GM18867 (cell line): ENCODE measurements around the gene LRRC74B.
A peak's percentile ranks its signal among the peaks of the same experiment; 100 is the strongest.
"Not testable (repeated sequence)": the region's sequence is repeated elsewhere in the genome, so short reads cannot be mapped to it uniquely, and the experiment has no call there.

Source experiments
- ATAC-seq: cut with Tn5 transposase; IDR thresholded peaks from one replicate; pipeline ENCODE4 v1.9.1; 2021; ENCODE audit warnings: mild to moderate bottlenecking, moderate library complexity; ENCODE audit not compliant: unreplicated experiment

LRRC74B gene, protein sequence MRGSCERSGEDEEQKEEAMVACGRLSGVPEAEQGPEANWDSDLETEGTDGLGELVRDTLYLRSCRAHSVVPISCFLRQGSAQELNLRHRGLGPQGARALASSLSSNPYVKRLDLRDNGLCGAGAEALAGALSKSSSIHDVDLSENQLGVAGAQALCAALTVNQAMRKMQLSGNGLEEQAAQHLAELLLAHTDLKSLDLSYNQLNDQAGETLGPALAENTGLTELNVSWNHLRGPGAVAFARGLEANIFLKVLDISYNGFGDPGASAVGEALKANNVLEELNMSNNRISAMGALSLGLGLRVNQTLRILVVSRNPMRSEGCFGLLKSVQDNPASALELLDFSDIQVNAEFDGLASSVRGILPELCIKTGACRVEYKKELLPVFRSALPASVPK

DNA sequence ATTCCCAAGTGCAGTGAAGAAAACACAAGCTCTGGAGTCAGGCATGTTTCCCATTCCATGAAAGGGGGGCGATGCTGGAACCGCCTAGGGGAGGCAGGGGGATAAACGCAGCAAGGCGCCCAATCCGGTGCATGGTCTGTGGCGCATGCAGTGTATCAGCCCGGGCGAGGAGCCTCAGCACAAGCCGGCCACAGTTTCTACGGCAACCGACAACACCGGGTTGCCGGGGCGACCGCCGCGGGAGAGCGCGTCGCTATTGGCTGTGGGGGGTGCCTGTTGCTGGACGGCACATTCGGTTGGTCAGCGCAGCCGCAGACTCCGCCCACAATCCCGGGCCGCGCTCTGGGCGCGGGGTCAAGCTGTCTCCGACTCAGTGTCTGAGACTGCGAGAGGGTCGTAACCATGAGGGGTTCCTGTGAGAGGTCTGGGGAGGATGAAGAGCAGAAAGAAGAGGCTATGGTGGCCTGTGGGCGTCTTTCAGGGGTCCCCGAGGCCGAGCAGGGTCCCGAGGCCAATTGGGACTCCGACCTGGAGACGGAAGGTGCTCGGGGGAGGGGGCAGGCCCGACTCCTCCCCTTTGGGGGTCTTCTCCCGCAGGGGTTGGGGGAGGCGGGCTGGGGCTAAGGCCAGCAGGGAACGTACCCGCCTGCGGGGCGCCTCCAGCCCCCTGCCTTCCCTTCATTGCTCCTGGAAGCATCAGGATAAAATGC is at the start of gene LRRC74B:
LRRC74B (plus strand) TSS at position 362 of the 710 bp plus-strand sequence; CDS start at position 403, 41 bp downstream.
- ATAC-seq, result peak; percentile 86

DNA sequence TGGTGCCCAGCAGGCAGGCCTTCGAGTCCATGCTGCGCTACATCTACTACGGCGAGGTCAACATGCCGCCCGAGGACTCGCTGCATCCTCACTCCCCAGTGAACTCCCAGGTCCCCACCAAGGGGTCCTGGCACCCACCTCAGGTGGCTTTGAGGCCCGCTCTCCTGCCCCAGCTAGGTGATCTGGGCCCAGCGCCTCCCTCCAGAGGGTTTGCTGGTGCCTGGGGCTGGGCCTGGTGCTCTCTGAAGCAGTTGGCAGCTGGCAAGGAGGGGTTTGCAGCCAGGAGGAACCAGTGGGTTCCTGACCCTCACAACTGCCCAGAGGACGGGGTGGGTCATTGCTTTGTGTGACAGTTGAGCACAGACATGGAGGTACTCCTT is 49.7 kb upstream of the LRRC74B start:
- no peak for ATAC-seq

DNA sequence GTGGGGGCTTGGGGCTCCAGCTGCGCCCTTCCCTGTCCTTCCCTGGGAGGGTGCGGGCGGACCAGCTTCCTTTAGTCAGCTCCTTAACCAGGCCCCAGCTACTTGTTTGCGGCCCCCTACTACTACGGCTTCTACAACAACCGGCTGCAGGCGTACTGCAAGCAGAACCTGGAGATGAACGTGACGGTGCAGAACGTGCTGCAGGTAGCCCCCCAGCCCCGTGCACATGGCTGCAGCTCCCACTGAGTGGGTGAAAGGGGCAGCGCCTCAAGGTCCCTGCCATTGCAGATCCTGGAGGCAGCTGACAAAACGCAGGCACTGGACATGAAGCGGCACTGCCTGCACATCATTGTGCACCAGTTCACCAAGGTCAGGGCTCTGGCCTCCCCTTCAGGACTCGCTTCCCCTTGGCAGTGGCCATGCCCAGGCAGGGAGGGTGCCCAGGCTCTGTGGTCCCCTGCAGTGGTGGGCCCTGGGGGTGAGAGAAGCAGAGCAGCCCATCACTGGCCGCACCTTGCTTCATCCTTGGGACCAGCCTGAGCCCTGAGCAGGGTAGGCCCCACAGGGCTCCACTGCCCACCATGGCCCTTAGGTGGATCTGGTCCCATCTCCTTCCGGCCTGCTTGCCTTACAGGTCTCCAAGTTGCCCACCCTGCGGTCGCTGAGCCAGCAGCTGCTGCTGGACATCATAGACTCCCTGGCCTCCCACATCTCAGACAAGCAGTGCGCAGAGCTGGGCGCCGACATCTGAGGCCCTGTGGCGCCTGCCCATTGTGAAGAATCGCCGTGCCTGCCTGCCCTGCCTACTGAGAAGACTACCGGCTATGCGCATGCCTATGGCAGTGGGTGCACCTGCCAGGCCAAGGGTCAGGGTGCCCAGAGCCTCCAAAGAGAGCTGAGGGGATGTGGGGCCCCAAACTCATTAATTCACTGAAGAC is 48.9 kb upstream of the LRRC74B start:
- no peak for ATAC-seq

DNA sequence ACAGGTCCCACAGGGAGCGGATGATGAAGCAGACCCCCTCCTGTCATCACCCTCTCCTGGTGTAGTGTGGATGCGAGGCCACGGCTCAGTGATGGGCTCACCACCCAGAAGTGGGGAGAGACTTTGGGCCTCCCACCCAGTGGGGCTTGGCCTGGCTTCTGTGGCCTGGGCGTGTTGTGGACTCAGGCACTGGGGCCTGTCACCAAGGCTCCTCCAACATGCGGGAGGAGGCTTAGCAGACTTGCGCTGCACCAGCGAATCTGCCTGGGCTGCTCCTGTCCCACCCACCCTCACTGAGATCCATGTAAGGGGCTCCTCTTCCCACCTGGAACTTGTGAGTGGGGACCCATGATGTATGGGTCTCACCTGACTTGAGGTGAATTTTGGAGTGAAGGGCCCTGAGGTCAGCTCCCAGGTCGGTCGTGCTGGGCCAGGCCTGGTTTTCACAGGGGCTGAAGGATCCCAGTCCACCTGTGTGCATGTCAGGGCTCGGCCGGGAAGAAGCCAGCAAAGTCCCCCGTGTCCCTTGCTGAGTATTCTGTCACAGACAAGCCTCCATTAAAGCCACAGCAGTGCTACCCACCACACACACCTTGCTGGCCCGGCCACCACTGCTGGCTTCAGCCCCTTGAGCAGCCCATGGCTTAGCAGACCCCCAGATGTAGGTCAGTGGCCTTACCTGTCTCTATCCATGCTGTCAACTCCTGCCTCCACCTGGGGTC is 48.0 kb upstream of the LRRC74B start:
- no peak for ATAC-seq

DNA sequence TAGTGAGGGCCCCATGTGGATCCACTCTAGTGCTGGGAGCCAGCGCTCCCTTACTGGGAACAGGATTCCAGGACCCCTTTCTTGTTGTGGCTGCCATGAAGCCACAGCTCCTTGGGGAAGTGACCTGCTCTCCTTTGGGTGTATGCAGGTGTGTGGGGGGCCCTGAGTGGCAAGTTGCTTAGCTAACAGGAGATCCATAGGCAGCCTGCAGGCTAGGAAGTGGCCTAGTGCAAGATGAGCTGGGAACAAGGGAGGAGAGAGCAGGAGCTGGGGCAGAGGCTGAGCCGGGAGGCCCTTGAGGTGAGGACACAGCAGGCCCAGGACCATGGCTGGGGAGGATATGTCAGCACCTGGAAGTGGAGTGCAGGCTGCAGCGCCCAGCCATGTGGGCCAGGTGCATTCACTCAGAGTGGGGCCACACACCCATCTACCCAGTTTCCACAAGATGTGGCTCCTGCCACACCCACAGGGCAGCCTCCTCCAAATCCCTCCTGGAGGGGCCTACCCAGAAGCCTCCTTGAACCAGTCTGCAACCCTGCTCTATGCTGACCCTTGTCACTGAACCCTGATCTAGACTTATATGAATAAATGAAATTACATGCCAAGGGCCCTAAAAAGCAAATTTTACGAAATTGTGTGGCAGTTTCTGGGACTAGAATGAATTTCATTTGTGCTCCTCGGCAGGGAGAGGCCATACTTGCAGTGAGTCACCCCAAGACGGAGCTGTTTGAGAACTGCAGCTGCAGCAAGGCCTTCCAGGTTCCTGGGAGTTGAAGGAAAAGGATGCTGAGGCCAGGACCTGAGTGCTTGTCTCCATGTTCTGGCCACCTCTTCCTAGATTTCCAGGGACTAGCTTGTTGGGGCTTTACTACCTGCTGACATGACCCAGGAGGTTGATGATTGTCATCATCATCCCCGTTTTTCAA is 47.1 kb upstream of the LRRC74B start:
- ATAC-seq, result no peak

DNA sequence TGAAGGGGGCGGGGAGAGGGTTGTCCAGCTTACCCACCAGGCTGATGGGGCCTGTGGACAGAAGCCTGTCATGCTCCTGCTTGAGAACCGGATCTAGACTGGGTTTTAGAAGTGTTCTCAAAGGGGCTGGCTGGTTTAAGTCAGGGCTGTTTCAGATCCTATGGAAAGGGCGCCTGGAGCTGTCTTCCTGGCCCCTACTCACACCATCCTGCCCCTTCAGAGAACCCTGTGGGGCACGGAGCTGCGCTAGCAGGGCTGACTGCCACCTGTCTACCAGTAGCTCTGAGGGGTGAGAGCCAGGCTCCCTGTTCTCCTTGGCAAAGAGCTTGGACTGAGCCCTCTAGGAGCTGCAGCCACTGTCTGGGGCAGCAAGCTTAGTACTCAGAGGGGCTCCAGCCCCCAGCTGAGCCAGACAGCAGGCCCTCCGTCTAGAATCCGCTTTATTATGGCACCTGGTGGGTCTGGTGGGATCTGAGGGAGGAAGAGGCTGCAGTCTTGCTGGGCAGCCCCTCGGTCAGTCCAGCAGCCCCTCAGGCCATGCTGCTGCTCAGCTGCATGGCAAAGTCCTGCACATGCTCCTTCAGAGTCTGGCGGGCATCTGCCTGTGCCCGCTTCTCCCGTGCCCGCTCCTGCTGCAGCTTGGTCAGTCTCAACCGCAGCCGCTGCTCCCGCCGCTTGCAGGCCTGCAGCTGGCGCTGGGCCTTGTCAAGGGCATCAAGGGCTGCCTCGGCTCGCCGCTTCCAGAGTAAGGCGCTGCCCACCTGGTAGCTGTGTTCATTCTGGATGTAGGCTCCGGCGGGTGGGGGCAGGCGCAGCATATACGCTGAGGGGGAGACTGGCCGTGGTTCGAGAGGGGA is 46.2 kb upstream of the LRRC74B start:
- no peak for ATAC-seq

DNA sequence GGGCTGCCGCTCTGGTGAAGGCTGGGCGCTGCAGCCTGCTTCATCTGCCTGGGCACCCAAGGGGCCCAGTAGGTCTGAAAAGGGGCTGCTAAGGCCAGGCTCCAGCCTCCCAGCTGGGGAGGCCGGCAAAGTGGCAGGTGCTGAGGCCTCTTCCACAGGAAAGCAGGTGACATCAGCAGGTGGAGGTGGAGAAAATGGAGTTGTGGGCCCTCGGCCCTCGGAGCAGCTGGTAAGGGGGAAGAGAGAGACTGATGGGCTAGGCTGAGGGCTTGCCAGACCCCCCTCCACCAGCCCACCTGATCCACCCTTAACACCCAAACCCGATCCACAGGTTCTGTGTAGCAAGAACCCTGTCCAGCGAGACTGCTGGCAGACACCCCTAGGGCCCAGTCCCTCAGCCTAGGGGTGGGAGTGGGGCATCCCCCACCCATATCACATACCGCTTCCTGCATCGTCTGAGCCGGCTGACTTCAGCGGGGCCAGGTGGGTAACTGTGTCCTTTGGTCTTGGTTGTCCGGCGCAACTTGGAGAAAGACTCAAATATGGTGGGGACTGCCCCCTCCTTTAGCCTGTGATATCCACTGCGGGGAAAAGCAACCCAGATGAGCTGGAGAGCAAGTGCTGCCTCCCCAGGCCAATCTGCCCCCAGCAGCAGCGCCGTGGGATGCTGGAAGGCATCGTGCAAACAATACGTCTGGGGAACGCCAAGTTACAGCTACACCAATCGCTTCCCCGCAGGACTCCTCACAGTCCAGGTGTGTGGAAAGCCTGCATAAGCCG is 45.3 kb upstream of the LRRC74B start:
- ATAC-seq, result no peak

DNA sequence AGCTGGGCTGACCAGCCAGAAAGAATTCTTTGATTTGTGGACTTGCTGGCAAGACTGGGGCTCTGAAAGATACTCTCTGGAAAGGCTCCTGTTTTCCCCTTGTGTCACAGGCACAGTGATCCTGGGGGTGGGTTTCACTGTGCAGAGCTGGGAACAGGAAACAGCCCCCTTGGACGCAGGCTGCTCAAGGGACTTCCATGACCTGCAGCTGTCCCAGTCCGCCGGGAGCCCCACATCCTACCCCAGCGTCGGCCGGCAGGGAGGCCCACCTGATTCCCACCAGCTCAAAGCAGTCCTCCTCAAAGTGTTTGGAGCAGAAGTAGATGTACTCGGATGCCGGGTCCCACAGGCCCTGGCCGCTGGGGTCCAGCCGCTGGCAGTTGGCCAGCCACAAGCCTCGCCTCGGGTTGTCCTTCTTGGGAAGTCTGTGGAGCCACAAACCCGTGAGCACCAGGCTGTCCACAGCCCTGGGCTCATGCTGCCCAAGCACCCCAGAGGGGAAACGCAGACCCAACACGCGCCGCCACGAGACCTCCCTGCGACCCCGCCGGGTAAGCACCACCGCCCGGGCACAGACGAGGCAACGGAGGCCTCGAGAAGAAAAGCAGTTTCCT is 44.7 kb upstream of the LRRC74B start:
- ATAC-seq, result peak; percentile 2

DNA sequence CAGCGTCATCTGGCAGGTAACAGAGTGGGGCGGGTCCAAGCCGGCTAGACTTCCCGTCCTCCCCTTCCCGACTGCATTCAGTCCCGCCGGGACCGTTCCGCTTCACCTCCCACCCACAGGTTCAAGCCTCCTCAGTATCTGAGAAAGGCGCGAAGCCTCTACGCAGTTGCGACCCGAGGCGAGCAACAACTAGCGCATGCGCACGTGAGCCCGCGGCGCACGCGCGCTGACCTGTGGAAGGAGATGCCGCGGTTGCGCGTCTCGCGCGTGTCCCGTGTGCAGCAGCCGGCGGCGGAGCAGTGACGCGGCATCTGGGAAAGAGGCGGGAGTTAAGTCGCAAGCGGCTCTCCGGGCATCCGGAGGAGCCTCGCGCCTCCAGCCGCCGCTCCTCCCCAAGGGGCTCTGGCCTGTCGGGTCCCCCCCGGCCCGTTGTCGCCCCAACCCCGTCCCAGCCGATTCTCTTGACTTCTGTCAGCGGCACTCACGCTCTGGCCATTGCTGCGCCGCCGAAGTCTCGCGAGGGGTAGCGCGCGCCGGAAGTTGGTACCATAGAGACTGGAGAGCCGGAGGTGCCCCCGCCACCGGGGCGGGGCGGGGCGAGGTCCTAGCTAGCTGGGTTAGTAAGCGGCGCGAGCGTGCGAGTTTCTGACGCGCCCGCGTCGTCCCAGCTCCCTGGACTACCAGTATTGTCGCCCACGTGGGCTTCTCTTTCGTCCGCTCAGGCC is 44.0 kb upstream of the LRRC74B start, which contains the start of gene THAP7:
THAP7 (minus strand) TSS at position 518 of the 725 bp plus-strand sequence; CDS start at position 311, 207 bp downstream.
- peak; percentile 85 for ATAC-seq

DNA sequence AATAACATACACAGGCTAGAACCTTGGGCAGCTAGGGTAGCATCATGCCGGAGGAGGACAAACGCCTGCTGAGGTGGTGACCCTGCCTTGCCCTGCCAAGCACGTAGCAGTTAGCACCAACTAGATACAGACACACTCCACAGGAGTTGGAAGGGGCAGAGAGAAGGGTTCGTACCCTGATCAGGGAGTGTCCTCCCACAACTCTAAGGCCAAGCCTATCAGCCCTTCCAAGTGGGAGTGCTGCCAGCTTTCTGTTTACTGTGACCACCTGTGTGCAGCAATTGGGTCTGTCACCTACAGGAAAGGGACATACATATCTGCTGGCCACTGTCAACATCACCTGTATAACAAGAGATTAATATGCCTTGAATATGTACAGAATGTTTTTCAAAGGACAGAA is 42.0 kb upstream of the LRRC74B start:
- no peak for ATAC-seq

DNA sequence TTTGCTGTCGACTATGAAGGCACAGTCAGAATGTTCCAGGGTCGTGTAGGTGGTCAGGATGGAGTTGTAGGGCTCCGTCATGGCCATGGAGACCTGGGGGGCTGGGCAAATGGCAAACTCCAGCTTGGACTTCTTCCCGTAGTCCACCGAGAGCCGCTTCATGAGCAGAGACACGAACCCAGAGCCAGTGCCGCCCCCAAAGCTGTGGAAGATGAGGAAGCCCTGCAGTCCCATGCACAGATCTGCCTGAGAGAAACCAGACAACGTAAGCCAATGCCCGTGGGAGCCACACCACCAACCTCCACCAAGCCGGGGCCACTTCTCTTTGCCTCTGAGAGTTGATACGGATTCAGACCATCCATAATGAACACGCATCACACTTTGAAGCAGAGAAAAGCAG is 36.5 kb upstream of the LRRC74B start:
- ATAC-seq, result not testable (repeated sequence)

DNA sequence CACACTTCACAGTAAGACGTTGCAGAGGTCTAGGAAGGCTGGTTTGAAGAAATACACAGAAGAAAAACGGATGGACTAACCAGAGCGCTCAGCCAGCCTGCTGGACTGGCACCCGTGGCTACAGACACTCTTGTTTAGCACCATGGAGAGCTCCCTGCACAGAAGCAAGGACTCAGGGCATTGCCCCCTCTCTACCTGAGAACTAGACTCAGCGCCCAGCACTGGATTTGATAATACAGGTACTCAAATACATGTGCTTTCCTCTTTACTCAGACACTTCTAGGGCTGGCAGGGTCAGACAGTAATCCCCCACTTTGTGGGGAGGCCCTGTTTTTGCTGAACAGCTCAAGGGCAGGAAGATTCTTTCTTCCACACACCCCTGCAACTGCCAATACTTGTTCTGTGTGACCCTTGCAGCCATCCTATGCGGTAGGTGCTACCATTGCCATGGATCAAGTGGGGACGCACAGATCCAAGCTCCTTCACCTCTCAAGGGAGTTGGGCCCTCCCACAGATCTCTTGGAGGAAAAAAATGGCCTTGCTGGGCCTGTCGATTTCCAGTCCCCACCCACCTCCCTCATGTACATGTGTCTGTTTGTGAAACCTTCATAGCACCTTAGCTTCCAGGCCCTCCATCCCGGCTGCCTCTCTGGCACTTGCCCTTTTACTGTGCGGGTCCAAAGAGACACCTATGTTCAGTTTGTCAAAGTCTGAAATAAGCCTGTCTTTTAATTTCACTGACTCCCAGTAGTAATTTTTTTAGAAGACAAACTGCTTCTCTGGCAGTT is 35.9 kb upstream of the LRRC74B start:
- no peak for ATAC-seq

DNA sequence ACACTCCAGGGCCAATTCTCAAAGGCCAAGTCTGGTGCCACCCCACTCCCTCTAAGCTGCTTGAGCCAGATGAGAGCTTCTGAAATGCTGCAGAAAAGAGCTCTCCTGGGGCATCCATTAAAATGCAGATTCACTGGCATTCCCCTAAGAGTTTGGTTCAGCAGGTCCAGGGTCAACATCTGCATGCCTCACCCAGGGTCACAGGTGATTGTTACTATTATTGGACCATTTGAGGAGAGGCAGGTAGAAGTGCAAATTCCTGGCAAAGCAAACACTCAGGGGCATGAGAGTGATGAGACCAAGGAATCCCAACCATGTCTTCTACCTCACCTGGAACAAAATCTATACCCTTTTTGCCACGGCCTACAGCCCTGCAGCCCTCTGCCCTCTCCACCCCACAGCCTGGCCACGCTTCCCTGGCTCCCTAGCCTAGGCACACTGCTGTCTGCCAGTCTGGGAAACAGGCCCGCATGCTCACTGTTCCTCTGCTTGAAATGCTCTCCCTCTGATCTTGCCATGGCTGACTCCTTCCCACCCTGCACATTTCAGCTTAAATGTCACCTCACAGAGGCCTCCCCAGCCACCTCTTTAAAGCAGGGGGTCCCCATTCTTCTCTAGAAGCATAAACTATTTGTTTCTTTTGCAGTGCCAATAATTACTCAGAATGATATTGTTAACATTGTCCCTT is 35.2 kb upstream of the LRRC74B start:
- no peak for ATAC-seq

DNA sequence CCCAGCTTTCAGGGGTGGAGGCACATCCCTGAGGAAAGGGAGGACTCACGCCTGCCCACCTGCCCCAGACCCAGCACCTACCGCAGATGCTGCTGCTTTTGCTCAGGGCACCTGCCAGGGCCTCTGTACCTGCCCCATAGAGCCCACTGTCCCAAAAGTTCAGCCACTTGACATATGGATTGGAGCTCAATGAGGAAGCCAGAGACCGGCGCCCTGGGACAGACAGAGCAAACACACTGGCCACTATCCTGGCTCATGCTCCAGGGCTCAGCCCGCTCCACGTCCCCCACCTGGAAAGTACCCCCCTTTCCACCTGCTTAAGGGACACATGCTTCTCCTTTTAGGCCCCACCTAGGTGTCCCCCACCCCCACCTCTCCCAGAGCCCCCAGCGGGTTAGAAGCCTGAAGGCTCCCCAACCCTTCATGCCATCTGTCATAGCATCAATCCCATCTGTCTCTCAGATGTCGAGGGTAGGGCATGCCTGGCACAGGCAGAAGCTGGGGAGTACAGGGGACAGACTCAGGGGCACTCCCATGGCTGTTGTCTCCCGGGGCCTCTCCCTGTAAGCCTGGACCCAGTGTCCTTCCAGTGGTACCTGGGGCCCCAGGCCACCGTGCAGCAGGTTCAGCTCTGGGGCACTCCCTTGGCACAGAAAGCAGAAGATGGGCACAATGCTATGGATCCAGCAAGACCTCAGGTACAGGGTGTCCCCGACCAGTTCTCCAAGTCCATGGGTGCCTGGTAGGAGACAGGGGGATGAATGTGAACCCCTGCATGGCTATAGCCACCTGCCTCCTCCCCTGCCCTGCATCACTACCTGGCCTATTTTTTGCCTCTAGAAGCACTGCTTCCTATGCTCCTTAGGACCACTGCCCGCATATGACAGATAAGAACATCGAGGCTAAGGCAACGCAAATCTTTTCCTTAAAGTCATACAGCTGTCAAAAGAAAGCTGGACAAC is 33.0 kb upstream of the LRRC74B start:
- no peak for ATAC-seq
